Smooth muscle cell (in vitro differentiated cells): Measurements from ENCODE around the gene NCF2. TPM values are rescaled to one million over a fixed set of nuclear protein-coding genes. Genes with fewer than 3 reads are reported as not detected.

Experiments used
- DNase-seq: peaks from one replicate; lab custom pipeline; 2025; ENCODE audit not compliant: unreplicated experiment; lab: John Stamatoyannopoulos, UW
- H2AFZ ChIP-seq: fragments of 200-600 bp; sonication (generic); 2 replicates; pipeline ENCODE4 v1.6.0; 2016; ENCODE audit warnings: antibody characterized with exemption, low read depth, mild to moderate bottlenecking
- H3F3A ChIP-seq: fragments of 200-600 bp; sonication (generic); 2 replicates; pipeline ENCODE4 v1.6.0; 2017; ENCODE audit warnings: antibody characterized with exemption, low read depth
- H3K27ac ChIP-seq: fragments of 200-600 bp; sonication (generic); 2 replicates; pipeline ENCODE4 v1.5.1; 2016; ENCODE audit warnings: low read depth, mild to moderate bottlenecking
- H3K27me3 ChIP-seq: fragments of 200-600 bp; sonication (generic); 2 replicates; pipeline ENCODE4 v1.6.1; 2016; ENCODE audit warnings: low read depth, mild to moderate bottlenecking
- H3K36me3 ChIP-seq: fragments of 200-600 bp; sonication (generic); 2 replicates; pipeline ENCODE4 v1.5.1; 2016; ENCODE audit warnings: low read depth
- H3K4me1 ChIP-seq: fragments of 200-600 bp; sonication (generic); 2 replicates; pipeline ENCODE4 v1.5.1; 2016; ENCODE audit warnings: low read depth
- H3K4me2 ChIP-seq: fragments of 200-600 bp; sonication (generic); 2 replicates; pipeline ENCODE4 v1.6.0; 2016; ENCODE audit warnings: mild to moderate bottlenecking
- H3K4me3 ChIP-seq: fragments of 200-600 bp; sonication (generic); 2 replicates; pipeline ENCODE4 v1.5.1; 2016; ENCODE audit warnings: mild to moderate bottlenecking
- H3K79me2 ChIP-seq: fragments of 200-600 bp; sonication (generic); 2 replicates; pipeline ENCODE4 v1.6.0; 2016; ENCODE audit warnings: low read depth, mild to moderate bottlenecking
- H3K9ac ChIP-seq: fragments of 200-600 bp; sonication (generic); 2 replicates; pipeline ENCODE4 v1.6.0; 2016; ENCODE audit warnings: low read depth
- H3K9me3 ChIP-seq: fragments of 200-600 bp; sonication (generic); replicated peaks from 2 replicates; pipeline ENCODE4 v1.5.1; 2016; ENCODE audit warnings: low read depth
- H4K20me1 ChIP-seq: fragments of 200-600 bp; sonication (generic); 2 replicates; pipeline ENCODE4 v1.6.0; 2016; ENCODE audit warnings: low read depth
- CTCF ChIP-seq: fragments of 200-600 bp; sonication (generic); IDR thresholded peaks from 2 replicates; pipeline ENCODE4 v1.5.1; 2017; ENCODE audit warnings: borderline replicate concordance, mild to moderate bottlenecking, antibody characterized with exemption; ENCODE audit not compliant: insufficient read depth, poor library complexity, severe bottlenecking
- WGBS: methylation state at CpG from one replicate; pipeline ENCODE4 v1.1.7; 2016; ENCODE audit warnings: low lambda C conversion rate; 5-methylcytosine and 5-hydroxymethylcytosine counted together
- polyA plus RNA-seq: library from polyadenylated mRNA; unstranded; fragments of >200 nt; fragmentation: Nextera tagmentation; extraction: Ambion mirVana; gene quantifications from 2 replicates; pipeline ENCODE4 v1.2.1, GENCODE V29; 2016
- total RNA-seq: library from RNA; depleted of rRNA; stranded (reverse); fragments of >200 nt; gene quantifications from 2 replicates; pipeline ENCODE4 v1.2.3, GENCODE V29; 2014

Gene NCF2
- total and polyA plus RNA-seq, 2 experiments from 2014 or later: 0.65 to 1.7 TPM

GRCh38 chr1:183596500-183596899 is 6.2 kb upstream of the NCF2 start:
- H3K4me3 ChIP-seq: no peak overlapping the region
- no peaks in the 10 kb centered on the region for H3K27me3 ChIP-seq
- H3K36me3 ChIP-seq: no peaks in the 10 kb centered on the region
- no peak overlapping the region for H3K27ac ChIP-seq
- H4K20me1 ChIP-seq: no peaks in the 10 kb centered on the region
- no peaks in the 10 kb centered on the region for H3K9me3 ChIP-seq
- no peak for DNase-seq
- TF ChIP-seq CTCF: no peak
- 95% methylated on average over 5 of the region's 5 CpGs for WGBS
- H3K9ac ChIP-seq: no peak overlapping the region
- no peaks in the 10 kb centered on the region for H3F3A ChIP-seq
- H3K4me1 ChIP-seq: no peaks in the 10 kb centered on the region
- no peaks in the 10 kb centered on the region for H3K79me2 ChIP-seq
- no peak overlapping the region for H3K4me2 ChIP-seq
- H2AFZ ChIP-seq: no peak overlapping the region

- 95% methylated on average over 2 of the region's 2 CpGs for WGBS
- Histone ChIP-seq H3F3A (no peaks in the 10 kb centered on the region), H3K9me3 (no peaks in the 10 kb centered on the region), H3K27ac (no peak overlapping the region), H4K20me1 (no peaks in the 10 kb centered on the region), H2AFZ (no peak overlapping the region), H3K79me2 (no peaks in the 10 kb centered on the region), H3K9ac (no peak overlapping the region), H3K4me3 (no peak overlapping the region), H3K36me3 (no peaks in the 10 kb centered on the region), H3K4me2 (no peak overlapping the region), H3K27me3 (no peaks in the 10 kb centered on the region), H3K4me1 (no peaks in the 10 kb centered on the region)
- TF ChIP-seq CTCF: no peak
- DNase-seq: no peak
Observed at GRCh38 chr1:183595537-183595936, 5.3 kb upstream of the NCF2 start.

GRCh38 chr1:183593356-183593755 is 3.1 kb upstream of the NCF2 start:
- H3K4me3 ChIP-seq: no peak overlapping the region
- H3K4me1 ChIP-seq: no peaks in the 10 kb centered on the region
- H3K9me3 ChIP-seq: no peaks in the 10 kb centered on the region
- no peak overlapping the region for H3K27ac ChIP-seq
- 94% methylated on average over 3 of the region's 3 CpGs for WGBS
- no peaks in the 10 kb centered on the region for H4K20me1 ChIP-seq
- no peak overlapping the region for H2AFZ ChIP-seq
- DNase-seq: no peak
- no peak overlapping the region for H3K9ac ChIP-seq
- no peaks in the 10 kb centered on the region for H3K36me3 ChIP-seq
- no peaks in the 10 kb centered on the region for H3F3A ChIP-seq
- H3K27me3 ChIP-seq: no peaks in the 10 kb centered on the region
- H3K4me2 ChIP-seq: no peak overlapping the region
- no peak for TF ChIP-seq CTCF
- no peaks in the 10 kb centered on the region for H3K79me2 ChIP-seq

- no peaks in the 10 kb centered on the region for H4K20me1 ChIP-seq
- no peak overlapping the region for H3K9ac ChIP-seq
- no peak overlapping the region for H3K4me2 ChIP-seq
- H3K79me2 ChIP-seq: no peaks in the 10 kb centered on the region
- no peak overlapping the region for H2AFZ ChIP-seq
- H3K4me1 ChIP-seq: no peaks in the 10 kb centered on the region
- 95% methylated on average over 7 of the region's 7 CpGs for WGBS
- H3K9me3 ChIP-seq: no peaks in the 10 kb centered on the region
- no peak overlapping the region for H3K4me3 ChIP-seq
- H3K27me3 ChIP-seq: no peaks in the 10 kb centered on the region
- no peaks in the 10 kb centered on the region for H3K36me3 ChIP-seq
- TF ChIP-seq CTCF: no peak
- no peaks in the 10 kb centered on the region for H3F3A ChIP-seq
- DNase-seq: no peak
- H3K27ac ChIP-seq: no peak overlapping the region
Observed at GRCh38 chr1:183592733-183593132, 2.5 kb upstream of the NCF2 start.
